SJCRH30 (cell line): ENCODE measurements around the gene TBKBP1. TPM values are rescaled to one million over a fixed set of nuclear protein-coding genes. Genes with fewer than 3 reads are reported as not detected.

Experiments
- DNase-seq, 2 experiments: peaks; one replicate each; pipeline ENCODE4 v3.0.0-alpha.2; 2015 to 2020
- H3K27ac ChIP-seq: fragments of 250-450 bp; sonication (Bioruptor Pico); 2 replicates; pipeline ENCODE4 v1.5.1; 2020; ENCODE audit warnings: mild to moderate bottlenecking, moderate library complexity
- H3K27me3 ChIP-seq: fragments of 250-450 bp; sonication (Bioruptor Pico); 2 replicates; pipeline ENCODE4 v1.5.1; 2020; ENCODE audit warnings: mild to moderate bottlenecking, moderate library complexity
- H3K36me3 ChIP-seq: fragments of 250-450 bp; sonication (Bioruptor Pico); 2 replicates; pipeline ENCODE4 v1.5.1; 2020; ENCODE audit warnings: mild to moderate bottlenecking, moderate library complexity
- H3K4me1 ChIP-seq: fragments of 250-450 bp; sonication (Bioruptor Pico); 2 replicates; pipeline ENCODE4 v1.5.1; 2020; ENCODE audit warnings: mild to moderate bottlenecking, moderate library complexity
- H3K4me3 ChIP-seq: fragments of 250-450 bp; sonication (Bioruptor Pico); 2 replicates; pipeline ENCODE4 v1.5.1; 2020; ENCODE audit warnings: mild to moderate bottlenecking, moderate library complexity
- H3K9me3 ChIP-seq: fragments of 250-450 bp; sonication (Bioruptor Pico); replicated peaks from 2 replicates; pipeline ENCODE4 v1.5.1; 2020; ENCODE audit warnings: mild to moderate bottlenecking, moderate library complexity
- total RNA-seq: library from RNA; depleted of rRNA; stranded (reverse); fragments of >200 nt; shearing (Covaris generic); gene quantifications from 2 replicates; pipeline ENCODE4 v1.2.3, GENCODE V29; 2014; rRNA removed

Gene TBKBP1
- total RNA-seq, 1 experiment from 2014 or later, result 15.6 TPM

DNA sequence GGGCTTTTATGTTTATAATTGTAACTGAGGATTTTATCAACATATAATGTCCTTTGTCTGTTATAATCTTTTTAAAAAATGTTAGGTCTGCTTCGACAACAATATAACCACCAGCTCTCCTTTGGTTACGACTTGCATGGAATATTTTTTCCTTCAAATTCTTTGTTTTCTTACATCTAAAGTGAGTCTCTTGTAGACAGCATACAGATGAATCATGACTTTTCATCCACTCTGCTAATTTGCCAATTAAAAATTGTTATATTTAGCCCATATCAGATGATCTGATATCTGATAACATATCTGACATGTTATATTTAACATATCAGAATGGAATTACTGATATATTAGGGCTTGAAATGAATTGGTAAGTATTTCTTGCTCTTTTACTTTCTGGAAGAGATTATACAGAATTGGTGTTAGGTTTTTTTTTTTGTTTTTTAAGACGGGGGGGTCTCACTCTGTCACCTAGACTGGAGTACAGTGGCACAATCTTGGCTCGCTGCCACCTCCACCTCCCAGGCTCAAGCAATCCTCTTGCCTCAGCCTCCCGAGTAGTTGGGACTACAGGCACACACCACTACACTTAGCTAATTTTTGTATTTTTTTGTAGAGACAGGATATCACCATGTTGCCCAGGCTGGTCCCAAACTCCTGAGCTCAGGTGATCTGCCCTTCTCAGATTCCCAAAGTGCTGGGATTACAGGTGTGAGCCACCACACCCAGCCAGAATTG is 66.6 kb downstream of the TBKBP1 start:
- DNase-seq, result no peak
- no peaks in the 10 kb centered on the region for H3K27me3 ChIP-seq
- H3K27ac ChIP-seq, result no peak overlapping the region
- no peaks in the 10 kb centered on the region for H3K36me3 ChIP-seq
- peaks cover 8% of the 10 kb centered on the region for H3K9me3 ChIP-seq
- no peaks in the 10 kb centered on the region for H3K4me1 ChIP-seq
- H3K4me3 ChIP-seq, result no peak overlapping the region

Other genes starting within 250 kb of the TBKBP1 start
- 89.1 TPM in 2 replicates for gene NPEPPS, start 163.1 kb upstream of the TBKBP1 start, total RNA-seq
- 530 and 537 TPM in 2 replicates for gene KPNB1, start 44.2 kb upstream of the TBKBP1 start, total RNA-seq
- gene TBX21, start 39.1 kb downstream of the TBKBP1 start, total RNA-seq, result not detected in 2 replicates
- gene OSBPL7, start 127.6 kb downstream of the TBKBP1 start, total RNA-seq, result 8.3 and 10.5 TPM in 2 replicates
- gene MRPL10, start 137.4 kb downstream of the TBKBP1 start, total RNA-seq, result 45.1 and 46.7 TPM in 2 replicates
- gene LRRC46, start 137.5 kb downstream of the TBKBP1 start, total RNA-seq, result 0.18 and 0.34 TPM in 2 replicates
- gene SCRN2, start 147.1 kb downstream of the TBKBP1 start, total RNA-seq, result 8.0 and 12.9 TPM in 2 replicates
- not detected in 2 replicates for gene SP6, start 157.0 kb downstream of the TBKBP1 start, total RNA-seq
- 3.7 and 3.9 TPM in 2 replicates for gene SP2, start 202.1 kb downstream of the TBKBP1 start, total RNA-seq
- gene PNPO, start 247.4 kb downstream of the TBKBP1 start, total RNA-seq, result 9.7 and 10.4 TPM in 2 replicates